Measurements from ENCODE around the gene CACHD1.

Gene CACHD1

DNA sequence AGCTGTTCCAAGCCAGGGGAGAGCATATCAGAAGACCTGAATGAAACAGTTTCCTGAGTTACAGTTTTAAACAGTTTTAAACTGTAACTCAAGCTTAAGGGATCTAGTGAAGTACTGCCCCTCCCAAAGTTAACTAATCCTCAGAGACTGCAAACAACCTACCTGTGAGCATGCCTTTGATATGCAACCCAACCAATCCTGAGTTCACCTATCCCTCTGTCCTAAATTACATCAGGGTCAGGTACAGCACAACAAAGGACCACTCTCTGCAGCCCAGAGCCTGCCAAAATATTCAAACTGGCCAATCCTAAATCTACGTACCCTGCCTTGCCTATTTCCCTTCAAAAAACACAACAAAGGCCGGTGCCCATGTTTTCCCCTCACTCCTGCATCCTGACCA is 242.1 kb downstream of the CACHD1 start:
- Histone ChIP-seq H3K4me1 (ENCODE audit: low read length) (0 out of 2 replicates have a peak, but pooled peaks cover 3% of the 10 kb centered on the region), H3K79me2 (ENCODE audit: low read length) (no peaks in the 10 kb centered on the region), H3K9ac (ENCODE audit: low read length) (no peak overlapping the region), H2AFZ (ENCODE audit: low read depth, low read length) (no peak overlapping the region), H3K9me3 (ENCODE audit: insufficient read depth, low read length) (no peaks in the 10 kb centered on the region), H3K36me3 (replicated peaks; ENCODE audit: low read depth, low read length) (no peaks in the 10 kb centered on the region), H3K27ac (ENCODE audit: low read length) (no peak overlapping the region), H3K4me3 (ENCODE audit: low read length) (no peak overlapping the region), H4K20me1 (ENCODE audit: insufficient read depth, low read length) (no peaks in the 10 kb centered on the region), H3K4me2 (ENCODE audit: low read length) (no peak overlapping the region), H3K27me3 (ENCODE audit: low read depth, low read length) (no peaks in the 10 kb centered on the region)
- TF ChIP-seq, protein P1, sequence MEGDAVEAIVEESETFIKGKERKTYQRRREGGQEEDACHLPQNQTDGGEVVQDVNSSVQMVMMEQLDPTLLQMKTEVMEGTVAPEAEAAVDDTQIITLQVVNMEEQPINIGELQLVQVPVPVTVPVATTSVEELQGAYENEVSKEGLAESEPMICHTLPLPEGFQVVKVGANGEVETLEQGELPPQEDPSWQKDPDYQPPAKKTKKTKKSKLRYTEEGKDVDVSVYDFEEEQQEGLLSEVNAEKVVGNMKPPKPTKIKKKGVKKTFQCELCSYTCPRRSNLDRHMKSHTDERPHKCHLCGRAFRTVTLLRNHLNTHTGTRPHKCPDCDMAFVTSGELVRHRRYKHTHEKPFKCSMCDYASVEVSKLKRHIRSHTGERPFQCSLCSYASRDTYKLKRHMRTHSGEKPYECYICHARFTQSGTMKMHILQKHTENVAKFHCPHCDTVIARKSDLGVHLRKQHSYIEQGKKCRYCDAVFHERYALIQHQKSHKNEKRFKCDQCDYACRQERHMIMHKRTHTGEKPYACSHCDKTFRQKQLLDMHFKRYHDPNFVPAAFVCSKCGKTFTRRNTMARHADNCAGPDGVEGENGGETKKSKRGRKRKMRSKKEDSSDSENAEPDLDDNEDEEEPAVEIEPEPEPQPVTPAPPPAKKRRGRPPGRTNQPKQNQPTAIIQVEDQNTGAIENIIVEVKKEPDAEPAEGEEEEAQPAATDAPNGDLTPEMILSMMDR (IDR thresholded peaks at IDR 0.05; ENCODE audit: low read depth, low read length), result no peak
- no peak for TF ChIP-seq EZH2phosphoT487 (IDR thresholded peaks at IDR 0.05; ENCODE audit: low read depth)

DNA sequence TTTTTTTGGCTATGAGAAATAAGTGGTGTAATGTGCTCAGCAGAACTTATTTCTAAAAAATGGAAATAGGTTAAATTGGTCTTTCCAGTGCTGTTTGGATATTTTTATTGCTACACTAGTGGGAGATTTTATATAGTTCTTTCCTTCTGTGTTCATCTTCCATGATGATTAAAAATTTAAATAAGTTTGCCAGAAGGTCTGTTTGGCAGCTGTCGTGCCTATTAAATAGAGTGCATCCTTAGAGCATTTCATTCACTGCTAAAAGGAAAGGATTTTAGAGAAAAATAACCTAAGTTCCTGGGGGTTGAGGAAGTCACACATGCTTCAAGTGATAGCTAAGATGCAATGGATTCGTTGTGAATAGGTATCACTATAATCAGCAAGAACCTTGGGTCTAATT is 245.3 kb downstream of the CACHD1 start:
- no peak for TF ChIP-seq EZH2phosphoT487 (IDR thresholded peaks at IDR 0.05; ENCODE audit: low read depth)
- TF ChIP-seq, protein P1 (IDR thresholded peaks at IDR 0.05; ENCODE audit: low read depth, low read length), result no peak
- Histone ChIP-seq H3K4me3 (ENCODE audit: low read length) (no peak overlapping the region), H3K36me3 (replicated peaks; ENCODE audit: low read depth, low read length) (no peaks in the 10 kb centered on the region)

DNA sequence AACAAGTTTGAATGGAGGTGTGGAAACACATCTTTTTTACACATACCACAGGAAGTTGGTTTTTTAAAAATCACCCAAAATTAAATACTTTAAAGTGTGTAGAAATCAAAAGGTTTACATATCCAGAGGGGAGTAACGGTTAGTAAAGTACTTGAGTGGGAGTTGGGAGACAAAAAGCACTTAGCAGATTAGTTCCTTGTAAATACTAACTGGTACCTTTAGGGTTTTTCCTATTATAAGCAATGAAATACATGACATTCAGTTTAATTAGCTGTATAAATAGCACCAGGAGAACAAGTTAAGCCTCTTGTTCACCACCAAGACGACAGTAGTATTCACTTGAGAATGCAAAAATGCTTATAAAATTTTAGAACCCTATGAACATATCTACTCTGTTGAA is 251.2 kb downstream of the CACHD1 start:
- Histone ChIP-seq H3K9ac (ENCODE audit: low read length) (no peak overlapping the region), H3K27ac (ENCODE audit: low read length) (no peak overlapping the region), H3K9me3 (ENCODE audit: insufficient read depth, low read length) (no peaks in the 10 kb centered on the region)

More for the DNA sequence above, 245.3 kb downstream of the CACHD1 start:
- Histone ChIP-seq H3K4me2 (ENCODE audit: low read length) (no peak overlapping the region), H3K27ac (ENCODE audit: low read length) (no peak overlapping the region), H3K4me1 (ENCODE audit: low read length) (no peaks in the 10 kb centered on the region), H4K20me1 (ENCODE audit: insufficient read depth, low read length) (no peaks in the 10 kb centered on the region), H3K9me3 (ENCODE audit: insufficient read depth, low read length) (no peaks in the 10 kb centered on the region), H2AFZ (ENCODE audit: low read depth, low read length) (no peak overlapping the region), H3K9ac (ENCODE audit: low read length) (no peak overlapping the region), H3K79me2 (ENCODE audit: low read length) (no peaks in the 10 kb centered on the region), H3K27me3 (ENCODE audit: low read depth, low read length) (no peaks in the 10 kb centered on the region)

DNA sequence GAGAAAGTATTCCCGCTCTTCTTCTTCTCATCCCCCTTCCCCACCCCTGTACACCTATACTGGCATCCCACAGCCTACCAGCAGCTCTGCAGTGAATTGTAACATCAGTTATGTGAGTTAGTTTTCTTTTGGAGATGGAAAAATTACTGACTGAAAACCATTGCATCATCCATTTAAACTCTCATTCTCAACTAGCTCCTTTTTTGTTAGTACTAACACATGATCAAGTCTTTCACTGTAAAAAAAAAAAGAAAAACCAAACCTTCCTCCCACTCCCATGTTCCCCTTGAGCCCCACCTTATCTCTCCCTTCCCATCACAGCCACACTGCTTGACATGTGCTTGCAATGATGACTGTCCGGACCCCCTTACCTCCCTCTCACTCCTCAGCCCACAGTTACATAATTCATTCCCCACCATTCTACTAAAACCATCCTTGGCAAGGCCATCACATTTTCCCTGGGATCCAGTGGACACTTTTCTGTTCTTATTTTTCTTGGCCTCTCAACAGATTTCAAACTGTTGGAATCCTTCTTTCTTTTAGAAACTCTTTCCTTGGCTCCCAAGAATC is 251.7 kb downstream of the CACHD1 start:
- Histone ChIP-seq H3K27ac (ENCODE audit: low read length) (no peak overlapping the region), H3K4me1 (ENCODE audit: low read length) (no peaks in the 10 kb centered on the region), H3K4me2 (ENCODE audit: low read length) (no peak overlapping the region), H2AFZ (ENCODE audit: low read depth, low read length) (no peak overlapping the region), H3K79me2 (ENCODE audit: low read length) (no peaks in the 10 kb centered on the region), H4K20me1 (ENCODE audit: insufficient read depth, low read length) (no peaks in the 10 kb centered on the region), H3K36me3 (replicated peaks; ENCODE audit: low read depth, low read length) (no peaks in the 10 kb centered on the region), H3K27me3 (ENCODE audit: low read depth, low read length) (no peaks in the 10 kb centered on the region; the same call in 1 of the 2 replicates), H3K4me3 (ENCODE audit: low read length) (no peak overlapping the region), H3K9ac (ENCODE audit: low read length) (no peak overlapping the region), H3K9me3 (ENCODE audit: insufficient read depth, low read length) (no peaks in the 10 kb centered on the region)
- TF ChIP-seq, protein P1 (IDR thresholded peaks at IDR 0.05; ENCODE audit: low read depth, low read length), result no peak
- no peak for TF ChIP-seq EZH2phosphoT487 (IDR thresholded peaks at IDR 0.05; ENCODE audit: low read depth)

More for the DNA sequence above, 251.2 kb downstream of the CACHD1 start:
- no peaks in the 10 kb centered on the region for H3K36me3 ChIP-seq (replicated peaks; ENCODE audit: low read depth, low read length)
- TF ChIP-seq EZH2phosphoT487 (IDR thresholded peaks at IDR 0.05; ENCODE audit: low read depth), result no peak
- TF ChIP-seq, protein P1 (IDR thresholded peaks at IDR 0.05; ENCODE audit: low read depth, low read length), result no peak
- no peaks in the 10 kb centered on the region for H3K79me2 ChIP-seq (ENCODE audit: low read length)
- no peaks in the 10 kb centered on the region for H3K4me1 ChIP-seq (ENCODE audit: low read length)
- H3K27me3 ChIP-seq (ENCODE audit: low read depth, low read length), result no peaks in the 10 kb centered on the region; the same call in 1 of the 2 replicates
- H4K20me1 ChIP-seq (ENCODE audit: insufficient read depth, low read length), result no peaks in the 10 kb centered on the region
- H3K4me3 ChIP-seq (ENCODE audit: low read length), result no peak overlapping the region
- H3K4me2 ChIP-seq (ENCODE audit: low read length), result no peak overlapping the region
- no peak overlapping the region for H2AFZ ChIP-seq (ENCODE audit: low read depth, low read length)
